Neutrophil (primary cell): Measurements from ENCODE around the gene TRPM3.

ENCODE experiments used
- H3K27ac ChIP-seq: fragments of 200-600 bp; sonication (generic); 2 replicates; pipeline ENCODE4 v1.5.1; 2016; ENCODE audit warnings: mild to moderate bottlenecking, moderate library complexity
- H3K27me3 ChIP-seq: fragments of 200-600 bp; sonication (generic); 2 replicates; pipeline ENCODE4 v1.6.0; 2016; ENCODE audit warnings: mild to moderate bottlenecking
- H3K36me3 ChIP-seq: fragments of 200-600 bp; sonication (generic); 2 replicates; pipeline ENCODE4 v1.5.1; 2017
- H3K4me1 ChIP-seq, 2 experiments: fragments of 200-600 bp in 1 of 2; sonication (generic) in 1 of 2; 1 replicate in 1 of 2; 2 replicates in 1 of 2; pipeline versions ENCODE4 v1.5.1 to v1.6.1; 2013 to 2016; ENCODE audit warnings: low read depth in 1 of 2, low read length in 1 of 2, mild to moderate bottlenecking in 1 of 2, moderate library complexity in 1 of 2; ENCODE audit not compliant: control insufficient read depth in 1 of 2, insufficient read depth in 1 of 2
- H3K4me3 ChIP-seq, 2 experiments: fragments of 200-600 bp in 1 of 2; sonication (generic) in 1 of 2; 1 replicate in 1 of 2; 2 replicates in 1 of 2; pipeline ENCODE4 v1.5.1; 2013 to 2016; ENCODE audit warnings: low read depth in 1 of 2, low read length in 1 of 2, mild to moderate bottlenecking in 1 of 2, moderate library complexity in 1 of 2
- H3K9me3 ChIP-seq: fragments of 200-600 bp; sonication (generic); 2 replicates; pipeline ENCODE4 v1.5.1; 2016
- CTCF ChIP-seq: fragments of 200-600 bp; sonication (generic); IDR thresholded peaks from 2 replicates; pipeline ENCODE4 v1.5.1; 2016; ENCODE audit warnings: antibody characterized with exemption

The TRPM3 gene

GRCh38 chr9:70778568-70778967, 342.9 kb downstream of the TRPM3 start:
- no peak for TF ChIP-seq CTCF
- no peaks in the 10 kb centered on the region for H3K4me1 ChIP-seq
- H3K27me3 ChIP-seq = no peaks in the 10 kb centered on the region
- H3K9me3 ChIP-seq = no peaks in the 10 kb centered on the region
- no peaks in the 10 kb centered on the region for H3K36me3 ChIP-seq
- no peak overlapping the region for H3K4me3 ChIP-seq
- no peak overlapping the region for H3K27ac ChIP-seq

- H3K9me3 ChIP-seq = no peaks in the 10 kb centered on the region
- H3K4me1 ChIP-seq = no peaks in the 10 kb centered on the region
- no peaks in the 10 kb centered on the region for H3K36me3 ChIP-seq
- no peak for TF ChIP-seq CTCF
- no peak overlapping the region for H3K27ac ChIP-seq
- H3K27me3 ChIP-seq = no peaks in the 10 kb centered on the region
- no peak overlapping the region for H3K4me3 ChIP-seq
Measured at GRCh38 chr9:70773579-70773978, 347.8 kb downstream of the TRPM3 start.

DNA sequence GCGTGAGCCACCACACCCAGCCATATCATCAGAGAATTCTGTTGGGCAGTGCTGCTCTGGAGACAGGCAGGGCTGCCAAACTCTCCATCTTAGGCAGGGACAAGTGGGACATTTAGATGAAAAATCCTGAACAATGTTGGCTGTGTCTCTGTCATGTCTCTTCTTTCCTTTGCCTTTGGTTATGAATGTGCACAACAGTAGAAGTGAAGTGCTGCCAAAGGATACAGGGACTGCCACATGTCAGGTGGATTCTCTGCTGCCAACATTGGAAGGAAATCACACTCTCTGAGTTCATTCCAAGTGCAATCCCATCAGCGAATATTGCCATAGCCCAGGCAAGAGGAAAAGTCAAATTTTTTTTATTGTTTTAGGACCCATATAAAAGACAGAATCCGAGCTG, 348.8 kb downstream of the TRPM3 start:
- TF ChIP-seq CTCF = no peak
- H3K27ac ChIP-seq = no peak overlapping the region
- no peaks in the 10 kb centered on the region for H3K9me3 ChIP-seq
- H3K4me3 ChIP-seq = no peak overlapping the region
- H3K27me3 ChIP-seq = no peaks in the 10 kb centered on the region
- H3K4me1 ChIP-seq = no peaks in the 10 kb centered on the region
- H3K36me3 ChIP-seq = no peaks in the 10 kb centered on the region

GRCh38 chr9:70765946-70766345, 355.5 kb downstream of the TRPM3 start:
- H3K4me1 ChIP-seq = no peaks in the 10 kb centered on the region
- H3K36me3 ChIP-seq = no peaks in the 10 kb centered on the region
- no peaks in the 10 kb centered on the region for H3K9me3 ChIP-seq
- H3K27me3 ChIP-seq = no peaks in the 10 kb centered on the region
- H3K4me3 ChIP-seq = no peak overlapping the region
- no peak overlapping the region for H3K27ac ChIP-seq
- no peak for TF ChIP-seq CTCF

DNA sequence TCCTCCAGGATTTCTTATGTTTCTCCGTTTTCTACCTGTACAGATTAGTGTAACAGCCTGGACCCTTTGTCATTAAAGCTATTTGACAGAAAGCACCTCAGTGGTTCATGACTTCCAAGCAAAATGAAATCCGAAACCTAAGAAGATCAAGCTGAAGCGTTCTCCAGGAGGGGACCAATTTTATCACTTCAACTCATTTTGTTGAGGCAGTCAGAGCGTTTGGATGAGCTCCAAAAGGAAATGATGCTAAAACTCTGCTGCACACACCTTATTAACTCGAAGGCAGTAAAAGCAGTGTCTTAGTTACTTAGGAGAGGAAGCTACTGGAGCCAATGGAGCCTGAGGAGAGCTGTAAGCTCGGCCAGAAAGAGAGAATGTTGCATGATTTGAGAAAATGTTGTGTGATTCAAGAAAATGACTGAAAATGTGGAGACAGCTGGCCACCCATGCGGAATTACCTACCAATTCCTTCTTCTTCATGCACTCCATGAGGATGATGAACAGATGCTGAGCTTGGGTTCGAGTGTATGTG, 360.2 kb downstream of the TRPM3 start:
- H3K9me3 ChIP-seq = no peaks in the 10 kb centered on the region
- H3K27ac ChIP-seq = no peak overlapping the region
- H3K4me1 ChIP-seq = no peaks in the 10 kb centered on the region
- no peaks in the 10 kb centered on the region for H3K27me3 ChIP-seq
- no peak for TF ChIP-seq CTCF
- H3K4me3 ChIP-seq = no peak overlapping the region
- H3K36me3 ChIP-seq = no peaks in the 10 kb centered on the region

- Histone ChIP-seq H3K27ac (no peak overlapping the region), H3K27me3 (no peaks in the 10 kb centered on the region), H3K9me3 (no peaks in the 10 kb centered on the region), H3K4me3 (no peak overlapping the region), H3K4me1 (no peaks in the 10 kb centered on the region), H3K36me3 (no peaks in the 10 kb centered on the region)
- TF ChIP-seq CTCF = no peak
Measured at GRCh38 chr9:70760228-70760627, 361.2 kb downstream of the TRPM3 start.
